ENCODE data around the gene HPN.
"Not testable (repeated sequence)": the region's sequence is repeated elsewhere in the genome, so short reads cannot be mapped to it uniquely, and the experiment has no call there.

The HPN gene

GRCh38 chr19:35084509-35084762 lies 42.9 kb downstream of the HPN start:
- no peak for DNase-seq (ENCODE audit: low spot score)

GRCh38 chr19:35085947-35086346 lies 44.4 kb downstream of the HPN start:
- DNase-seq (ENCODE audit: low spot score): peak; percentile 69

GRCh38 chr19:35086455-35086854 lies 44.9 kb downstream of the HPN start:
- no peak for DNase-seq (ENCODE audit: low spot score)

- DNase-seq (ENCODE audit: low spot score): no peak
Observed at GRCh38 chr19:35087393-35087792, 45.9 kb downstream of the HPN start.

GRCh38 chr19:35088131-35088913 lies 46.8 kb downstream of the HPN start:
- DNase-seq (ENCODE audit: low spot score): no peak

- no peak for DNase-seq (ENCODE audit: low spot score)
Observed at GRCh38 chr19:35089554-35089953, 48.0 kb downstream of the HPN start.

- no peak for DNase-seq (ENCODE audit: low spot score)
Observed at GRCh38 chr19:35090160-35090505, 48.6 kb downstream of the HPN start.

- DNase-seq (ENCODE audit: low spot score): peak; percentile 66
Observed at GRCh38 chr19:35090506-35091214, 49.1 kb downstream of the HPN start.

- DNase-seq (ENCODE audit: low spot score): no peak
Observed at GRCh38 chr19:35093430-35093829, 51.9 kb downstream of the HPN start.

GRCh38 chr19:35093941-35094647 lies 52.6 kb downstream of the HPN start:
- DNase-seq (ENCODE audit: low spot score): no peak

GRCh38 chr19:35094656-35095055 lies 53.1 kb downstream of the HPN start:
- DNase-seq (ENCODE audit: low spot score): no peak

- no peak for DNase-seq (ENCODE audit: low spot score)
Observed at GRCh38 chr19:35095667-35096368, 54.3 kb downstream of the HPN start.

- no peak for DNase-seq (ENCODE audit: low spot score)
Observed at GRCh38 chr19:35098413-35099049, 57.0 kb downstream of the HPN start.

GRCh38 chr19:35099155-35099896 lies 57.8 kb downstream of the HPN start:
- no peak for DNase-seq (ENCODE audit: low spot score)

- no peak for DNase-seq (ENCODE audit: low spot score)
Observed at GRCh38 chr19:35099897-35100275, 58.4 kb downstream of the HPN start.

- DNase-seq (ENCODE audit: low spot score): no peak
Observed at GRCh38 chr19:35100588-35101533, 59.3 kb downstream of the HPN start.

GRCh38 chr19:35101949-35102348 lies 60.4 kb downstream of the HPN start:
- DNase-seq (ENCODE audit: low spot score): not testable (repeated sequence)

GRCh38 chr19:35103614-35104013 lies 62.1 kb downstream of the HPN start:
- not testable (repeated sequence) for DNase-seq (ENCODE audit: low spot score)

- no peak for DNase-seq (ENCODE audit: low spot score)
Observed at GRCh38 chr19:35104361-35104760, 62.8 kb downstream of the HPN start.

- no peak for DNase-seq (ENCODE audit: low spot score)
Observed at GRCh38 chr19:35105047-35105410, 63.5 kb downstream of the HPN start.
